22Rv1 (cell line): ENCODE data around the gene ETFB.

Experiments
- CTCF ChIP-seq: fragments of 450-650 bp; IDR thresholded peaks from 2 replicates; pipeline ENCODE4 v1.5.1; 2017; ENCODE audit warnings: mild to moderate bottlenecking
- ZFX ChIP-seq: fragments of 450-650 bp; IDR thresholded peaks from 2 replicates; pipeline ENCODE4 v1.6.1; 2017; ENCODE audit warnings: antibody characterized with exemption, borderline replicate concordance

- TF ChIP-seq CTCF (no peak), ZFX (no peak)
Observed at GRCh38 chr19:51331193-51331592, 35.0 kb downstream of the ETFB start.
